Limb (tissue), 2 donors: ENCODE results near the gene SLC28A3.
A peak's percentile ranks its signal among the peaks of the same experiment; 100 is the strongest.

Experiments used
- DNase-seq, 2 donors: peaks; one replicate each; pipeline ENCODE4 v3.0.0-alpha.2; 2016; ENCODE audit errors: extremely low spot score in 2 of 2

SLC28A3 gene

DNA sequence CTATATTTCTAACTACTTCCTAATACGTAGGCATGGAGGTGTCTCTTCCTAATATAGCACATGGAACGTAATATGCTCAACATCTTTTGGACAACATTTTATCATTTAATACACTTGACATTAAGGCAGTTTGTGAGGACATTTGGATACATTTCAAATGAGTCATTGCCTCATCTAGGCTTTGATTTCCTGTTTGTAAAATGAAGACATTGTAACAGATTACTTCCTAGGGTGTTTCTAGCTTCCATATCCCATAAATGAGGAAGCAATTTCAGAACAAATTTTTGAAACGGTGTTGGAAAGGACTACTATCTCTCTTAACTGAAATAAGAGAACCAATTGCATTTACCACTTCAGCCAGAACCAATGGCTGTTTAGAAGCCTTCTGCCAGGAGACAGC lies 38.7 kb downstream of the SLC28A3 start:
- DNase-seq = no peak

DNA sequence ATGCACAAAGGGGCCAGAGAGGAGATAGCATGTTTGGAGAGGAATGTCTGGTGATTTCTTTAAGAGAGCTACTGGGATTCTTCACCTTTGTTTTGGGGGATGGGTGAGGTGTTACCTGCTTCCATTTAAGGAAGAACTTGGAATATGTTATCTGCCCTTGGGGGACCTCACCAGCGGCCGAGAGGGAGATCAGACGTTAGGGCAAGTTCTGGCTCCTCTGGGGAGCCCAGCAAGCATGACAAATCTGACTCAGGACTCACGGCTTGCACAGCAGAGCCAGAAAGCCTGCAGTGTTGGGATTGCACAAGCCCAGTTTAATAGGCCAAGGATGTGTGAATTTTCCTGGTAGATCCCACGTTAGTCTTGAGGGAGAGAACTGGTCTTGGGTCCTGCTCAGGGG lies 40.3 kb downstream of the SLC28A3 start:
- DNase-seq = no peak

DNA sequence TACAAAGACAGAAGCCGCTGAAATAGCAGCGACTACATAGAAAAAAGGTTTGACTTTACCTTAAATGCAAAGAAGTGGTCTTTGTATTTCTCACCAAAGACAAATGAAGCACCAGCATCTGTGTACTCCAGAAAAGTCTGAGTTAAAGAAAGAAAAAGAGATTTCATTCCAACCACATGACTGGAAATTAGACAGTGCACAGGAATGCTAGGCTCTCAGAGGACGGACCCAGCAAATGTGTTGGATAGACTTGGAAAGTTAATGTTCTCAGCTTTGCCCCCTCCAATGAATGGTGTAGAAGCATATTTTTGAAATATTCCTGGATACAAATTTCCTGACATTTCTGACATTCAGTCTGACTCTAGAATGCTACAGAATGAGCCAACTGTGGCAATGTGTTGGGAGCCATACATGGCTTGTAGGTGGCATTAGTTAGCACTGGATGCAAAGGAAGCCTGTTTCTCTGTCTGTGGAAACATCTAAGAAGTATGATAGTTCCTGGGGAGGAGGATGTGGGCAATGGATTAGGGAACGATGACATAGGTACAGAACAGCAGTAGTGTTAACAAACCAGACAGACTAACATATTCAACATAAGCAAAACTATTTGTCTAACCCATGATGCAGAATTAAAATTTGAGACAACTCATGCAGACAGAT lies 43.3 kb downstream of the SLC28A3 start:
- no peak for DNase-seq

DNA sequence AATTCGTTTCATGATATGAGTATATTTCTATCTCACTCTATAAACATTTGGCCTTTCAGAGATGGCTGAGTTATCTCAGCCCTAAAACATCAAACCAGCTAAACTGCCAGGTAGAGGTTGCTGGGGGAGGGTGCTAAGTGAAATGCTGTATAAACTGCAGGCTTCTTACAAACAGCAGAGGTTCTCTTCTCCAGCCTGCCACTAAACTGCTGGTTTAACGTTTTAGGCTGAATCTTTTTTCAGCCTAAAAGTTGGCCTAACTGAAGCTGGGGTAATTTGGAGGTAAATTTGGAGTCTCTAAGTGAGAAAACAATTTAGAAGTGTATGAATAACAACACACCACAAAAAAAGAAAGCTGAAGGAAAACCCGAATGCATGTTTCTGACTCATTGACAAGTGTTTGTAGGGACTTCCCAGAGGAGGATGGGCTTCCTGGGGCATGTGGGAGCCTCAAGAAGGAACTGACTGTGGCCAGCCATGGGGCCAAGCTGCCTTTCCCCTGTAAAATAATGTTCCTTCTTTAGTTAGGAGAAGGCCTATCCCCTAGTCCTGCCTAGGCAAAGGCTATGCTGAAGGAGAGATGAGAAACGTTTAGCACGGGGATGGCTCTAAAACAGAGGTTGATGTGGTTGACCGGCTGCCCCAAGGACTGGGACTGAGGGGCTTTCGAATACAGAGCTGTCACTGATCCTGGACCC lies 44.3 kb downstream of the SLC28A3 start:
- DNase-seq = no peak

DNA sequence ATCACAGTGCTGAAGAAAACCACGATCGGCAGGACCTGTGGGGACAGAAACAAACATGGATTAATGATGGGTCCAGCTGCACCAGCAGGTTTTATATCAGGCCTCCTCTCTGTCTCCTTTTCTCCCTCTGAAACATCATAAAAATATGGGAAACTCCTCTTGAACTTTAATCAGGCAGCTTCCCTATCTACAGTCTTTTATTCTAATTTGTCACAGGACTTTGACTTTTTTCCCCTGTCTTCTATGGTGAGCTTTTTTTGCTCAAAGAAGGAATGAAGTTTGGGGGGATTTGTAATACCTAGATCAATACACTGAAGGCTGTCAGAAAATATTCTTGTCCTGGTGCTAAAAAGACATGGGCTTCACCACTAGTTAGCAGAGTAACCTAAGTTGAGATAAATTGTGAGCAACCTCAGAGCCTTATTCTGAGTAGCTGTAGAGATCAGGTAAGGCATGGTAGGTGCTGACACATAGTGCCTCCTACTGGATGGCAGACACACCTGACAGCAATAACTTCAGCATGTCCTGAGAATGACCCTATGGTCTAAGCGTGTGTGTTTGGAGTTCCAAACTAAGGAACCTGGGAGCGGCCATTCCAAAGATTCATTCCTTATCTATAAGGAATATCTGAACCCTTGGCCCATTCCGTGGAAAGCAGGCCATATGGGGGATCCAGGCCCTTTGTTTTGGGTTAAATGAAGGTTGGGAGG lies 46.2 kb downstream of the SLC28A3 start:
- no peak for DNase-seq

DNA sequence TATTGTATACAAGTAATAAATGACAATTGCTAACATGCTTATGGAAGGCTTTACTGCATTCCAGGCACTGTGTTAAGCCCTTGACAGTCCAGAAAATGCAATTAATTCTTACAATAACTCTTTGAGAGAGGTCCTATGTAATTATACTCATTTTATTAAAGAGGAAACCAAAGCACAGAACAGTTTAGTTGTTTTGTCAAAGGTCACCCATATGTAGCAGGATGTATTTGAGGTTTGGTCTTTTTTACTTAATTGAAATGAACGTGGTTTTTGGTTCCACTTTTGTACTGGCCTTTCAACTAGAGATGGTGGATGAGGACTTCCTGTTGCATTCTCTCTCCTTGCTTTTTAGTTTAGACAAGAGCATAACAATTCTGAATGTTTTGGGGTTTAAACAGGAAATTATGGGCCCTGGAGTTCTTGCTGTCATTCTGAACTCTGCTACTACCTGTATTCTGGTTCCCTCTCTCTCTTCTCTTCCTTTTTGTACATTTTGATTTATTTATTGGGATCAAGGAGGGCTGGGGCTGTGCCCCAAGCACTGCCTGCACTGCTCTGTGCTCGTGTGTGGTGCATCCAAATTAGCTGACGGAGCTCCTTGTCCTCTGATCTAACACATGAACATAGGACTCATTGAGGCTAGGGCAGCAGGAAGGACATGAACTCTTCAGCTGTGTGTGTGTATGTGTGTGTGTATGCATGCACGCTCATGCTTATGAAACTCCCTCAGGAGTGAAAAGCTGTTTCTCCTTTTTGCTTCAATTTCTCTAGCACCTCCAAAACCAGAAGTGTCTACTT lies 47.4 kb downstream of the SLC28A3 start:
- no peak for DNase-seq

DNA sequence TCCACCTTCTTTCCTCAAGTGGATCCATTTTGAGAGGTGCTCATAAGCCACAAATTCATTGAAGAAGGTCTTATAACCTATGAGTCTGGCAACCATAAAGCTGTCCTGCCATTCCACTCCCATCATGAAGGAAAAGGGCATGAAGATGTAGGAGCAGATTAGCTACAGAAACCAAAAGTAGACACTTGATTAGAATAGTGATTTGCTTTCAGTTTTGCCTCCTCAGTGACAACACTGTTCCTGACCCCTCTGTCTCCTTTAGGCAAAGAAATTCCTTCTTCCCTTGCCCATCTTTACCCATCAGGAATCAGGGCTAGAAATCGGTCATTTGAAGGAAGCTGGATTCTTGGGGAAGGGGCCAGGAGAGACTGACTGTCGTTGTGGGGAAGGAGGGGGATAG lies 55.2 kb downstream of the SLC28A3 start:
- no peak for DNase-seq

DNA sequence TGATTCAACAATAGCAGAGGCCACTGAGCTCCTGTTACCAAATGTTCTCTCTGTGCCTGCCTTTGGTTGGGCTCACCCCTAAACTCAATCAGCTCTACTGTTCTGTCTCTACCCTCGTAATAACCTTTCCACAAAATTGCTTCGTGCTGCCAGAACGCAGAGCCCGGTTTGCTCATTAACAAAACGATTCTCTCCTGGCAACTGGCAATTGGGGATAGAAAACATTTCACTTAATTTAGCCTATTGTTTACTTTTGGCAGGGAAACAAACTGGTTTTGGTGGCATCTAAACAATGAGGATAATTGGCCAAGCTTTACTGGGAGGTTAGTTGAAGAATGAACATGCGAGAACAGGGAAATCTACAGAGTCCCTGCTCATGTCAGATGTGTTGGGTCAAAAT lies 56.6 kb downstream of the SLC28A3 start:
- no peak for DNase-seq

DNA sequence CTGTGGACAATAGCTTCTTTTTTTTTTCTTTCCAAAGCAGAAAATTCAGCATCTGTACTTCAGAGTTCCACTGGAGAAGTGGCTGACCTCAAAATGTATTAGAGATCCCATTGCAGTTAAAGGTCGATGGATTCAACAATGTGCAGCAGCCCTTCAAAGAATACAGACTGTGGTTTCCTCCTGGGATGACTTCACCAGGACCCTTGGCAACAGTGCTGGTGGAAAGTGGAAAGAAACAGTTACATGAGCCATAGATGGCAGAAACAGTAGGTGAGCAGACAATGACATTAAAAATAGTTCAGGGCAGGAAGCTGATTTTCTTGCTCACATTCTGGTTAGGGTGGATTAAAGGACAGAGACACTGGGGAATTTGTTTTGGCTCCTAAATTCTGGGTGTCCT lies 62.4 kb downstream of the SLC28A3 start:
- no peak for DNase-seq

DNA sequence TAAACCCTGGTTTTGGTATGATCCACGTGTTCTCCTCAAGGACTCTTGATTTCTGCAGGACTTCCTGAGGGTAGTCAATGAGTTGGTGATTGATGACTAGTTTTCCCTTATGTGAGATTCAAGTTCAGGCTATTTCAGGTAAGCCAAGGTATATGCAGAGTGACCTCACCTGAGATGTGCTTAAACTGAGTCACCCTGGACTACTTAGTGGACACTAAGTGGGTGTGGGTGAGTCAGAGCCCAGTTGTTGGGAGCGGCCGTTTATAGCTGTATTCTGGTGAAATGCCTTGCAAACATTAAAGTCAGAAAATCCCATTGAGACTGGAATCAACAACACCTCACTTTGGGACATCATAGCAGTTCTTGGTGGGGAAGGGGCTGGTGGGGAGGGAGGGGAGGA lies 62.9 kb downstream of the SLC28A3 start:
- no peak for DNase-seq

DNA sequence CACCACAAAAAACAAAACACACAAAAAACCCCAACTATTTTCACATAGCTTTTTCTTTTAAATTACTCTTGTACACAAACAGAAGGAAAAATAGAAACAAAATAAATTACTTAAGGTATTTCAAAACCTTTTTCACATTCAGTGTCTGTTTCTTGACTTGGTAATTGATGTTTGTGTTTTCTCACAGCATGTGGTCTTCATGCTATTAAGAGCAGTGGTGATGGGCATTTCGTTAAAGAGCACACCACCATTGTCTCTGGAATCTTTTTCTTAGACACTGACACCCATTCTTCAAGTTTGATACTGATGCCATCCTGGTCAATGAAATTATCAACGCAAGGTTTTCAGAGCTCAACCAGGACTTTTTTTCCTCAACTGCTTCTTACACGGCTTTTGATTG lies 63.8 kb downstream of the SLC28A3 start:
- no peak for DNase-seq

DNA sequence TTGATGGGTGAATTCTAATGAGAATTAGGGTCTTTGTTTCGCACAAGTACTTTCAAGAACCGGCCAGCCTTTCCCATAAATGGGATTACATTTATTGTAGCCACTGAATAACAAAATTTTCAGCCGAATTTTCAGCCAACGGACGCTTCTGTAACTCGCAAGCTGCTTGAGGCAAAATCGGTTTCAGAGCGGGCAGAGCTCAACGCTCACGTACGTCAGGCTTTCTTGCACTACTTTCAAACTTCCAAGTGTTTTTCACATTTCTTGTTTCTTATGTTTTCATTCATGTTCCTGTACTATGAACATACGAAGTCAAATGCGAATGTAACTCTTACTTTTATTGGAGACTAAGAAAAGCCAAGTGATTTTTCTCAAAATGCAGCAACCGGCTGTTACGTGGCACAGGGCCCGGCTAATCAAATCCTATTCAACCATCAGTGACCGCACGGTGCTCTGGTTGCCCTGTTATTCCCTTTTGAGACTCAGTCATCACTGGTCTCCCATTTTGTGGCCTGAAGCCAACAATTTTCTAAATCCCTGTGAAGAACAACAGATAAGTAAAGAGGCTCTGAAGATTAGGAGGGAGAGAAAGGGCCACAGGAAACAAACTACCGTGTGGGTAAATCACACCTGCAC lies 68.5 kb downstream of the SLC28A3 start:
- peak; percentile 24 to 34 for DNase-seq

DNA sequence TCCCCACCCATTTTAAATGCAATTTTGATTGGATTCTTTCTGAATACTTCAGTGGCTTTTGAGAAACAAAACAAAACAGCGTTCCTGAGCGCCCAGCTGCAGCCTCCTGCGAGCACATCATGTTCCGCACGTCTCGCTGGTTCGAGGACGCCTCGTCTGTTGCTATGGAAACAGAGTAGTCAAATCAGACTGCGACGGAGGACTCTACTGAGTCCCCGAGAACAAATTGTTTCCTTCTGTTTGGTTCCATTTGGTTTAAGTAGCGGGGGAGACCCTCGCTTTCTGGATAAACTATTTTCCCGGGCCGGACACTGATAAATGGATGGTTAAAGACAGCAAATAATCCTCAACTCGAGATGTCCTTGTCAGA lies 69.0 kb downstream of the SLC28A3 start:
- peak; percentile 86 to 90 for DNase-seq

DNA sequence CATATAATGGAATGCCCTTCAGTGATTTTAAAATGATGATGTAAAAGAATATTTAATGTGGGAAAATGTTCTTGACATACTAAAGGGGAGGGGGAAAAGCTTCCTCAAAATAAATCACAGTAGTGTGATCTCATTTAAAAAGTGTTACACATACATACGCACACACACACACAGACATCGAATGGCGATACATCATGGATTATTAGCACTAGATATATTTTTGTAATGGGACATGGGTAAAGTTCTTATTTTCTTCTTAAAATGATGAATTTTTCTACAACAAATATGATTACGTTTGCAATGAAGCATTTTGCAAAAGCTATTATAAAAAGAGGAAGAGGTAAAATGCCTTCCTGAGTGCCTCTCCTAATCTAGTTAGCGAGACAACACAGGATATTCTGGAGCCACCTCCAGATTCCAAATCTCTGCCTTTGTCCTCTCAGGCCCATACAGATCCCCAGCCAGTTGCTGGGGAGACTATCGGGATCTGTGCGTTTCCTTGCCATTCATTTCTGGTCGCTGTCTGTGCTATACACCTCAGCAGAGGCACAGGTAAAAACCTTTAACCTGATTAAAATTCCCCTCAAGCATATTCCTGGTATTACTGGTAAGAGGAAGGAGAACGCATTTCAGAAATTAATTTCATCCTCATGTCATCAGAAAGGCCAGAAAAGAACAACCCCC lies 69.6 kb downstream of the SLC28A3 start:
- peak in 1 of 2 donors; percentile 30 for DNase-seq

DNA sequence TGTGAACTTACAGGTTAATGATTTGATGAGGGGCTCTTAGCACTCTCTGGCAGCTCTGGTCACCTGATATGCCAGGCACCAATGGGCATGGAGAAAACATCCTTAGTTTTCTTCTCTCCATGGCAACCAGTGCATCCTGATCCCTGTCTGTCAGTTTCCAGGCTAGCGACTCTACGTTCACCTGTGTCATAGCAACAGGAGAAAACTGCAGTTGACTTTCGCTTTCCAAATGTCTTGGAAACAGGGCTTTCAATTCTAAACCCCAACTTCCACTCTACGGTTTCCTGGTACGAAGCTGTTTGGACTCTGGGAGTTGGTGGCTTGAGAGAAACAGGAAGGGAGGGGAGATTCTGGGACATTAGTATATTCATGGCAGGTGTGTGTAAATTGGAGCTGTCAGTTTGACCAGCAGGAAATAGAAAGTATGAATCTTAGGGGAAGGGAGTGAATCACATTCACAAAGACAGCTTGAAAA lies 74.4 kb downstream of the SLC28A3 start:
- DNase-seq = no peak

DNA sequence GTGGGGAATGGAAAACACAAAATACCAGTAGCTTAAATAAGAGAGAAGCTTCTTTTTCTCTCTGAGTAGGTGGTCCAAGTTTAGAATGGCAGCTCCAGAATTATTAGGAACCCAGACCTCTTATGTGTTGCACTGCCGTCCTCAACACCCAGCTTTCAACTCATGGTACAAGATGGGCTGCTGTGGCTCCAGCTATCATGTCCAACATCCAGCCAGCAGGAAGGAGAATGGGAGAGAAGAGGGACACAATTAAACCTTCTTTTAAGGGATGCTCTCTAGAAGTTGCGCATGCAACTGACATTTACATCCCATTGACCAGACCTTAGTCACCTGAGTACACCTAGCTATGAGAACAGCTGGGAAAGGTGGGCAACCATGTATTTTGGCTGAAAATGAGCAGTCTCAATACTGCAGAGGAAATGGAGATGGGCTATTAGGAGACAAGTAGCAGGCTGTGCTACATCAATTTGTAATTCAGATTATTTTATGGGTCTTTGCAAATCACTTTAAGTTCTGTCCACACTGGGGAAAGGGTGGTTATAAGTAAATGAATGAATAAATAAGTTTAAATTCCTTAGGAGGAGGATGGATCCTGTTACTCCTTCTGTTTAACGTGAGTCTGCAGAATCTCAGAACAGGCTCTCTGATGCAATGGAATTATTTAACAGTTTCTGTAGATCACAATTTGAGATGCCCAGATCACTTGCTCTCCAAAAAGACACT lies 76.1 kb downstream of the SLC28A3 start:
- DNase-seq = no peak

DNA sequence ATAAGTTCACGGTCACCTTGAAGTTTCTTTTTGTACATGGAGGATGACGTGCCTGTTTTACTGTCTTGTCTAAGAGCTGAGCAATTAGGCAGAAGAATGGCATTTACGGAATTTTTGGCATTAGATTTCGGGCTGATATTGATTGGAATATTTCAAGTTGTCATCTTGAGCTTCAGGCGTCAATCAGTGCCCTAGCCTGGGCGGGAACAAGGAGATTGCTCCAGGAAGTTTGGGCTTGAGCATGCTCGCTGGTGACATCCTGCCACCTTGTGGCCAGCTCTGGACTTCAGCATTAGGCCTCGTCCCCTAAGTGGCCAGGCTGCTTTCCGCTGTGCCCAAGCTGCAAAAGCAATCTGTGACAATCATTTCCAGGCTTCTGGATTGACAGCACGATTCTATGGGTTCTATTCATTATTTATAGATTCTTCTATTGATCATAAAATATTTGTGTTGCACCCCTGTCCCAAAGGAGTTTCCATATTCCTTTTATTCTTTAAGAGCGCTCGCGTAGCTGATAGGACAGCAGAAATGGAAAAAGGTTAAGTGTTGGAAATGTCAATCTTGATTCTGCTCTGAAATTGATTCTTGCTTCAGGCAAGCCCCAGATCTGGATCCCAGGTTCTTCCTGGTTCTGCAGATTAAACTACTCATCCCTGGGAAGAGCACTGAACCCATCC lies 79.3 kb downstream of the SLC28A3 start:
- peak; percentile 83 to 86 for DNase-seq

DNA sequence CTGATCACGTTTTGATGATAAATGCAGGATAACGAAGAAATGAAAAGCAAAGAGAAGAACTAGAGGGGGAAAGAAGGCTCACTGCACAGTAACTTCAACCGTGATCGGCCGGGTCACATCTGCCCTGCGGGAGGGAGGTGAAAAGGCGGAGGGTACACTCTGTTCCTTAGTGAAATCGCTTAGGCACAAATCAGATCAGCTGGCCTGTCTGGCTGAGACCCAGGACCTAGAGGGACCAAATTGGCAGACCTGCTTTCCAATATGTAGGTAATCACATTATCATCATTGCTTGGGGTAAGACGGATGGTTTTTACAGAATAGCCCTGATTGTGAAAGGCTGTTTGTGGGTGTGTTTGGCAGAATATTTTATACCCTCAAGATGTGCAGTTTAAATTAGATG lies 82.2 kb downstream of the SLC28A3 start:
- no peak for DNase-seq

DNA sequence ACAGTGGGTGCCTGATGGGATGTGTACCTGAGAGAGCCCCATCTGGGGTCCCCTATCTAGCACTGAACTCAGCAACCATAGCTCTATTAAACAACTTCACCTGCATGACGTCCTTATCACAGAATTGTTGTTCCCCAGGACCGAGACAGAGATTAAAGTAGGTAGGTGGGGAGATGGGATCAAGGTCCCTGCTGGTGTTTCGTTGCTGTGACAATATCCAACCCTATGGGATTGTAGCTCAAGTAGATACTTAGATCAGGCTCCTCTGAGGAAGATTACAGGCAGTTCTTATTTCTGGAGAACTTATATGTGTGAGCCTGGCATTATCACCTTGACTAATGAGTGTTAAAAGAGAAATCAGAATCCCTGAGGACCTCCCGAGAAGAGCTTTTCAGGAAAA lies 84.9 kb downstream of the SLC28A3 start:
- no peak for DNase-seq

DNA sequence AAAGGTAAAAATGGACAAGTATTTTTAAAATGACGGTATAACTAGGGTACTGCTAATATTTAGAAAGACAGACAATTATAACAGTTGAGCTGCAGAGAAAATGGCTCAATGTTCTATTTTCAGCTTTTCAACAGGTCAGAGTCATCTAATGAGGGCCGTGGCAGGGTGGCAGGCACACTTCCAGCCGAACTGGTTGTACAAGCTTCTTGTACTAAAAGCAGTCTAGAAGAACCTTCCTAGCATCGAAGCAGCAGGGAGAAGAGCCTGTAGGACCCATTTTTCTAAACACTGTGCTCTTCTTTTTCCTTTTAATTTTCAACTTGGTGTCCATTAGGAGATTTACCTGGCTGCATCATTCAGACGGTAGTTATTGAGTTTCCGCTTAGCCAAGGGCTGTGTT lies 85.6 kb downstream of the SLC28A3 start:
- no peak for DNase-seq
